Measurements from ENCODE around the gene GPD1L.
"Not testable (repeated sequence)": the region's sequence is repeated elsewhere in the genome, so short reads cannot be mapped to it uniquely, and the experiment has no call there.

Gene GPD1L

DNA sequence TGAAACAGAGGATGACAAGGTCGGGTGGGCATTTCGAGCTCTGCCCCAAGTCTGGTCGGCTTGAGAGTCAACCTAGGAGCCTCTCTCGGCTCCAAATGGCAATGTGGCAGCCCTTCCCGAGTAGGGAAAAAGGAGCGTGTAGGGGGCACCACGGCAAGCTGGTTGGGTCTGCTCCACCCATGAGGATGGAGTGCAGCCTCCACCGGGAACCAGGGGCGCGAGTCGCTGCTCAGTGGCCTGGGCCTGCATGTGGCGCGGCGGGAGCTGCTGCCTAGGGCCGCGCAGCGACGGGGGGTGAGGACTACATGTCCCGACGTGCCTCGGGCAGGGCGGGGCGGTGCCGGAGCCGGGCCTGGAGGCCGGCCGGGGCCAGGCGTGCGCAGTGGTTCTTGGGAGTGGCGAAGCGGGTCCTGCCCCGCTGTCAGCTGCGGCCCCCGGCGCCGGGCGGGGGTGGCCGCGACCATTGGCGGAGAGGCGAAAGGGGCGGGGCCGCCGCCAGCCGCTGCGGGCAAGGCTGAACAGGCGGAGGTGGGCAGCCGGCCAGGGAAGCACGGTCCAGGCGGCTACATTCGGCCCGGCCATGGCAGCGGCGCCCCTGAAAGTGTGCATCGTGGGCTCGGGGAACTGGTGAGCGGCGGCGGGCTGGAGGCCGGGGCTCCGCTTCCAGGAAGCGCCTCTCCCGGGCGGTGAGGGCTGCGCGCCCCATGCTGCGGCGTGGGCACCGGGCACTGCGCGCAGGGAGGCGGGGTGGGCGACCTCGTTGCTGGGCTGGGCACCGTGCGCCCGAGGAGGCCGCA, at the start of gene GPD1L:
Gene GPD1L (plus strand): TSS at position 489 of the 797 bp plus-strand sequence. CDS start 92 bp downstream, at position 581.
- TF ChIP-seq, protein P1, sequence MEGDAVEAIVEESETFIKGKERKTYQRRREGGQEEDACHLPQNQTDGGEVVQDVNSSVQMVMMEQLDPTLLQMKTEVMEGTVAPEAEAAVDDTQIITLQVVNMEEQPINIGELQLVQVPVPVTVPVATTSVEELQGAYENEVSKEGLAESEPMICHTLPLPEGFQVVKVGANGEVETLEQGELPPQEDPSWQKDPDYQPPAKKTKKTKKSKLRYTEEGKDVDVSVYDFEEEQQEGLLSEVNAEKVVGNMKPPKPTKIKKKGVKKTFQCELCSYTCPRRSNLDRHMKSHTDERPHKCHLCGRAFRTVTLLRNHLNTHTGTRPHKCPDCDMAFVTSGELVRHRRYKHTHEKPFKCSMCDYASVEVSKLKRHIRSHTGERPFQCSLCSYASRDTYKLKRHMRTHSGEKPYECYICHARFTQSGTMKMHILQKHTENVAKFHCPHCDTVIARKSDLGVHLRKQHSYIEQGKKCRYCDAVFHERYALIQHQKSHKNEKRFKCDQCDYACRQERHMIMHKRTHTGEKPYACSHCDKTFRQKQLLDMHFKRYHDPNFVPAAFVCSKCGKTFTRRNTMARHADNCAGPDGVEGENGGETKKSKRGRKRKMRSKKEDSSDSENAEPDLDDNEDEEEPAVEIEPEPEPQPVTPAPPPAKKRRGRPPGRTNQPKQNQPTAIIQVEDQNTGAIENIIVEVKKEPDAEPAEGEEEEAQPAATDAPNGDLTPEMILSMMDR (IDR thresholded peaks at IDR 0.05; ENCODE audit: control insufficient read depth, insufficient read depth, low read depth, low read length, missing control alignments) = no peak
- peak; percentile 59 for DNase-seq (ENCODE audit: low read depth)
- H3K4me3 ChIP-seq (ENCODE audit: control insufficient read depth, low read depth, low read length) = peak within 1 kb of the TSS; percentile 53

DNA sequence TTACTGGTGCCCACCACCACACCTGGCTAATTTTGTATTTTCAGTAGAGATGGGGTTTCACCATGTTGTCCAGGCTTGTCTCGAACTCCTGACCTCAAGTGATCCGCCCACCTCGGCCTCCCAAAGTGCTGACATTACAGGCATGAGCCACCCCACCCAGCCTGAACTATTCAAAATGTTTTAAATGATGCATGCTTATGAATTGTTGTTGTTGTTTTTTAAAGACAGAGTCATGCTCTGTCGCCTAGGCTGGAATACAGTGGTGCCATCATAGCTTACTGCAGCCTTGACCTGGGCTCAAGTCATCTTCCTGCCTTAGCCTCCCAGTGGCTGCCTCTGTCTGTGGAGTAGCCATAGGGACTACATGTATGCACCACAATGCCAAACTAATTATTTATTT, 48.0 kb upstream of the GPD1L start:
- not testable (repeated sequence) for H3K4me3 ChIP-seq (ENCODE audit: control insufficient read depth, low read depth, low read length); DNase-seq (ENCODE audit: low read depth)

DNA sequence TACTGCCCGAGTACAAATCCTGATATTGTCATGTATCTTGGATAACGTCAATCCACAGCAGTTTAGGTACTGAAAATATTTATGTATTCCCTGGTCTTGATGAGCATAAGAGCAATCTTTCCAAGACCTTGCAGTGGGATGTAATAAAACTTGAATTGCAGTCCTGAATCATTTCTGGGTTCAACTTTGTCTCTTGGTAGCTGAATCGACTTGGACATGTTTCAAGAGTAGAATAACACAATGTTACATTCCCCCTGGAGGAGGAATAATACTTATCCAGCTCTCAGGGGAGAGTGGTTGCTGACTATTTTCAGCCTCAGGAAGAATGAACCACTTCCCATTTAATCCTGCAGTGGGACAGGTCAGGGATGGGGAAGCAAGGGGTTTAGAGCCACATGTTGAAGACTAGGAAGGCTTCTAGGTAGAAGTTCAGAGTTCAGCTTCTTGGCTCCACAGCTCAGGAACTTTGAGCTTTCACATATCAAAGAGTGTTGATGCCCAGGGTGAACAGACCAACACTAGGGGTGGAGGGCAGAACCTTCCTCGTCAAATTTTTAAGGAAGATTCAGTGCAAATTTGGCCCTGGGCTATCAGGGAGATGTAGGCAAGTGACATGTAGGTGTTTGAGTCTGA, 43.4 kb upstream of the GPD1L start:
- no peak overlapping the region for H3K4me3 ChIP-seq (ENCODE audit: control insufficient read depth, low read depth, low read length)
- TF ChIP-seq, protein P1 (IDR thresholded peaks at IDR 0.05; ENCODE audit: control insufficient read depth, insufficient read depth, low read depth, low read length, missing control alignments) = no peak
- DNase-seq (ENCODE audit: low read depth) = no peak

DNA sequence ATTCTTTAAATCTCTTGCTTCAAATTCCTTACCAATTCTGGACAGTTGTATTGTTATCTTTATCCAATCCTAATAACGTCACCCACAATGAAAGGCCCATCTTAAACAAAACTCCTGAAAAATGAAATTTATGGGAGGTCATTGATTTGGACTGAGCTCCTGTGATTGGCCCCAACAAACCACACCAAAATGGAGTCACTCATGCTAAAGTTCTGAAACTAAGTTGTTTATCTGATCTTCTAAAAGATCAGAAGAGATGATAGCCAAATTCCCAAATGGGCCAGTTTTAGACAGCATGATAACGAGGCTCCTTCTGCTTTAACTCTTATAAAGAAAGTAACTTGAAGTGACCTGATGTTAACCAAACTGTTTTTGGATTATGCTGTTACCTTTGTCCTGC, 39.7 kb upstream of the GPD1L start:
- DNase-seq (ENCODE audit: low read depth) = no peak
- no peak overlapping the region for H3K4me3 ChIP-seq (ENCODE audit: control insufficient read depth, low read depth, low read length)
- TF ChIP-seq, protein P1 (IDR thresholded peaks at IDR 0.05; ENCODE audit: control insufficient read depth, insufficient read depth, low read depth, low read length, missing control alignments) = no peak

DNA sequence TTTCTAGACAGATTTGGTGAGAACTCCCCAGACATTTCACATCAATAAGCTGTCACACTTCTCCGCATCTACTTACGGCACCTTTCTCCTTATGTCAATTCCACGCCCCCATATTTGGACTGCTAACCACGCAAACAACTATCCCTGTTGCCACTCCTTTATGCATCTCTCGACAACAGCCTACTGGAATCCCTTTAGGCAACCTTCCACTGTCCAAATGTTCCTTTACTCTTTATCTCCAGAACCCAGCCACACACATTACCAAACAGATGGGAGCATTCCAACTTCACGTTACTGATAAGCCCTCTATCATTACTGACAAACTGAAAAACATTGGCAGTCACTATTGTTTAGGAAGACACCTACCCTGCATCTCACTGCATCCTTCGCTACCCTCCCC, 32.2 kb upstream of the GPD1L start:
- DNase-seq (ENCODE audit: low read depth); H3K4me3 ChIP-seq (ENCODE audit: control insufficient read depth, low read depth, low read length): not testable (repeated sequence)

DNA sequence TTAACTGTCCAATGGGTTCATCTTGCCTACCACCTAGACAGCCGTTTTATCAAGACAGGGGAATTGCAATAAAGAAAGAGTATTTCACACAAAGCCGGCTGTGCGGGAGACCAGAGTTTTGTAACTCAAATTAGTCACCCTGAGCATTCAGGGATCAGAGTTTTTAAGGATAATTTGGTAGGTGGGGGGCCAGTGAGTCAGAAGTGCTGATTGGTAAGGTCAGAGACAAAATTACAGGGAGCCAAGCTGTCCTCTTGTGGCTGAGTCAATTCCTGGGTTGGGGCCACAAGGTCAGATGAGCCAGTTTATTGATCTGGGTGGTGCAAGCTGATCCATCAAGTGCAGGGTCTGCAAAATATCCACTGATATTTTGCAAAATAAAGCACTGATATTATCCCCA, 29.9 kb upstream of the GPD1L start:
- DNase-seq (ENCODE audit: low read depth) = peak; percentile 32

DNA sequence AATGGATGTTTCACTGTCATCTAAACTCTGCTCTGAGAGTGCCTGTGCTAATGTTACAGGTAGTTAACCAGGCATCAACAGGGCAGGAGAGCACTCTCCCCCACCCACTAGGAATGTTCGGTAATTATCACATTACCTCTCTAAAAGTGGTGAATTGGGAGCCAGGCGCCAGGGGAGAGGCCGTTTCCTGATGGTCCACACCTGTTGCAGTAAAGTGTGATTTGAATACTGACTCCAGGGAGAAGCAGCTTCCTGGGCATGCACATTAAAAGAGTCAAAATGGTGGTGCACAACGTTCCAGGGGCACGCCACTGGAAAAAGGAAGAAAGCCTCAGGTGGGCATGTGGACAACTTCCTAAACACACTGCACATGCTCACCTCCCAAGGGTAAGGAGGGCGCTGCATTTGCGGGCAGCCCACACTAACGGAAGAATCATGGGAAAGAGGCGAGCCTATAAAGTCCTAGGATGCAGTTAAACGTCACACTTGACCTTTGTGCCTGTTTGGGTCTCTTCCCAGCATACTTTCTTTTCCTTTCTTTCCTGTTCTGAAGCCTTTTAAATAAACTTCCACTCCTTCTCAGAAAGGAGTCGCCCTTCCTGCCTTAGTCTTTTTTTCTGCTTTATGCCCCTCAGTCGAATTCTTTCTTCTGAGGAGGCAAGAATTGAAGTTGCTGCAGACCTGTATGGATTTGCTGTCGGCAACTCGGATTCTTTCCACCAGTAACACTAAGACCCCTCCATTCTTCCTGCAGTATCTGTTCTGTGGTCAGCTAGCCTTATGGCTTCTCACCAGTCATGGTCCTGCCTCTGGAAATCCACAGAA, 28.9 kb upstream of the GPD1L start:
- no peak overlapping the region for H3K4me3 ChIP-seq (ENCODE audit: control insufficient read depth, low read depth, low read length)
- TF ChIP-seq, protein P1 (IDR thresholded peaks at IDR 0.05; ENCODE audit: control insufficient read depth, insufficient read depth, low read depth, low read length, missing control alignments) = no peak
- no peak for DNase-seq (ENCODE audit: low read depth)

More for the DNA sequence above, 29.9 kb upstream of the GPD1L start:
- no peak overlapping the region for H3K4me3 ChIP-seq (ENCODE audit: control insufficient read depth, low read depth, low read length)
- TF ChIP-seq, protein P1 (IDR thresholded peaks at IDR 0.05; ENCODE audit: control insufficient read depth, insufficient read depth, low read depth, low read length, missing control alignments) = no peak

Data from AG09309 (cell line).